GM12872 (cell line): ENCODE measurements around the gene ARMC8.

Experiments
- CTCF ChIP-seq: IDR thresholded peaks from 3 replicates; pipeline ENCODE4 v1.5.1; 2011; ENCODE audit warnings: low read depth, mild to moderate bottlenecking, low read length, moderate library complexity; ENCODE audit not compliant: insufficient read depth

ARMC8 gene

GRCh38 chr3:138307899-138308298 is 120.8 kb downstream of the ARMC8 start:
- no peak for TF ChIP-seq CTCF

- no peak for TF ChIP-seq CTCF
Measured at GRCh38 chr3:138308783-138309182, 121.7 kb downstream of the ARMC8 start.

- no peak for TF ChIP-seq CTCF
Measured at GRCh38 chr3:138310494-138310893, 123.4 kb downstream of the ARMC8 start.

GRCh38 chr3:138314751-138315150 is 127.7 kb downstream of the ARMC8 start:
- TF ChIP-seq CTCF: no peak

GRCh38 chr3:138317687-138318086 is 130.6 kb downstream of the ARMC8 start:
- no peak for TF ChIP-seq CTCF

- no peak for TF ChIP-seq CTCF
Measured at GRCh38 chr3:138323971-138324370, 136.9 kb downstream of the ARMC8 start.

- no peak for TF ChIP-seq CTCF
Measured at GRCh38 chr3:138325990-138326389, 138.9 kb downstream of the ARMC8 start.
